ENCODE data around the gene YWHAG. TPM values are rescaled to one million over a fixed set of nuclear protein-coding genes. Genes with fewer than 3 reads are reported as not detected.
A peak's percentile ranks its signal among the peaks of the same experiment; 100 is the strongest.

YWHAG gene
- total and polyA plus RNA-seq, 9 of the 15 experiments (the other 6 are each of a cell fraction or from before 2014, with no cell fraction given), result 30.4 to 246 (median 94.5) TPM

DNA sequence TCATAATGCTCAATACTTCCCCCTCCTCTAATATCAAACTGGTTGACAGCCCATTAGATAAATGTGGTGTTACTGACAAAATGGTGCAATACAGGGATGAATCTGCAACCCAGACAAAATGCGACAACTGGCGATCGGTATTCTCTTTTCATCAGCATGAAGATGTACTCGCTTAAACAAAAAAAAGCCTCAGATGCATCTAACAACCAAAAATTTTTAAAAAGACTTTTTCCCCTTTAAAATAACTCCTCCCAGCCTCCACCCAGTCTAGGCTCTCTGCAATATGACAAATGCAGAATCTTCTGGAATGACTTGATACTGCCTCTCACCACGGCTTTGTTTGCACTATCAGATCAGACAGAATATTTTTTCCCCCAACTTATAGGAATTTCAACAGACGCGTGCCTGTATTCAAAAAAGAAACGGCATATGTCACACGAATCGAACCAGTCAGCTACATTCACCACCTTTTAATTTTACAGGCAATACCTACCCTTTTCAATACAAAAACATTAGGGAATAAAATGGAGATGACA, 1.2 kb downstream of the YWHAG start (continued):
- TF ChIP-seq CEBPB (tag; IDR thresholded peaks at IDR 0.05), result peak; percentile 22; the same call in 1 of the 2 replicates
- no peak for TF ChIP-seq SMAD1 (IDR thresholded peaks at IDR 0.05; ENCODE audit: low read depth, low read length, partially characterized antibody)
- TF ChIP-seq BDP1 (IDR thresholded peaks at IDR 0.05; ENCODE audit: insufficient read depth, insufficient read length), result no peak
- TF ChIP-seq RNF2 (IDR thresholded peaks at IDR 0.05), result no peak
- TF ChIP-seq ZFP1 (CRISPR knock-in tag; IDR thresholded peaks at IDR 0.05), result no peak
- peak; percentile 27; the same call in 1 of the 2 replicates for TF ChIP-seq NFRKB (IDR thresholded peaks at IDR 0.05; ENCODE audit: low read depth)
- peak in 1 of 2 experiments; percentile 11; a peak in 1 of 4 replicates for TF ChIP-seq SIN3A (IDR thresholded peaks at IDR 0.05; ENCODE audit: borderline replicate concordance in 2 of 2, control insufficient read depth in 1 of 2, low read depth in 2 of 2, low read length in 2 of 2)
- TF ChIP-seq HDAC2 (IDR thresholded peaks at IDR 0.05), result no peak; the same call in 1 of the 2 replicates
- TF ChIP-seq, protein P1, sequence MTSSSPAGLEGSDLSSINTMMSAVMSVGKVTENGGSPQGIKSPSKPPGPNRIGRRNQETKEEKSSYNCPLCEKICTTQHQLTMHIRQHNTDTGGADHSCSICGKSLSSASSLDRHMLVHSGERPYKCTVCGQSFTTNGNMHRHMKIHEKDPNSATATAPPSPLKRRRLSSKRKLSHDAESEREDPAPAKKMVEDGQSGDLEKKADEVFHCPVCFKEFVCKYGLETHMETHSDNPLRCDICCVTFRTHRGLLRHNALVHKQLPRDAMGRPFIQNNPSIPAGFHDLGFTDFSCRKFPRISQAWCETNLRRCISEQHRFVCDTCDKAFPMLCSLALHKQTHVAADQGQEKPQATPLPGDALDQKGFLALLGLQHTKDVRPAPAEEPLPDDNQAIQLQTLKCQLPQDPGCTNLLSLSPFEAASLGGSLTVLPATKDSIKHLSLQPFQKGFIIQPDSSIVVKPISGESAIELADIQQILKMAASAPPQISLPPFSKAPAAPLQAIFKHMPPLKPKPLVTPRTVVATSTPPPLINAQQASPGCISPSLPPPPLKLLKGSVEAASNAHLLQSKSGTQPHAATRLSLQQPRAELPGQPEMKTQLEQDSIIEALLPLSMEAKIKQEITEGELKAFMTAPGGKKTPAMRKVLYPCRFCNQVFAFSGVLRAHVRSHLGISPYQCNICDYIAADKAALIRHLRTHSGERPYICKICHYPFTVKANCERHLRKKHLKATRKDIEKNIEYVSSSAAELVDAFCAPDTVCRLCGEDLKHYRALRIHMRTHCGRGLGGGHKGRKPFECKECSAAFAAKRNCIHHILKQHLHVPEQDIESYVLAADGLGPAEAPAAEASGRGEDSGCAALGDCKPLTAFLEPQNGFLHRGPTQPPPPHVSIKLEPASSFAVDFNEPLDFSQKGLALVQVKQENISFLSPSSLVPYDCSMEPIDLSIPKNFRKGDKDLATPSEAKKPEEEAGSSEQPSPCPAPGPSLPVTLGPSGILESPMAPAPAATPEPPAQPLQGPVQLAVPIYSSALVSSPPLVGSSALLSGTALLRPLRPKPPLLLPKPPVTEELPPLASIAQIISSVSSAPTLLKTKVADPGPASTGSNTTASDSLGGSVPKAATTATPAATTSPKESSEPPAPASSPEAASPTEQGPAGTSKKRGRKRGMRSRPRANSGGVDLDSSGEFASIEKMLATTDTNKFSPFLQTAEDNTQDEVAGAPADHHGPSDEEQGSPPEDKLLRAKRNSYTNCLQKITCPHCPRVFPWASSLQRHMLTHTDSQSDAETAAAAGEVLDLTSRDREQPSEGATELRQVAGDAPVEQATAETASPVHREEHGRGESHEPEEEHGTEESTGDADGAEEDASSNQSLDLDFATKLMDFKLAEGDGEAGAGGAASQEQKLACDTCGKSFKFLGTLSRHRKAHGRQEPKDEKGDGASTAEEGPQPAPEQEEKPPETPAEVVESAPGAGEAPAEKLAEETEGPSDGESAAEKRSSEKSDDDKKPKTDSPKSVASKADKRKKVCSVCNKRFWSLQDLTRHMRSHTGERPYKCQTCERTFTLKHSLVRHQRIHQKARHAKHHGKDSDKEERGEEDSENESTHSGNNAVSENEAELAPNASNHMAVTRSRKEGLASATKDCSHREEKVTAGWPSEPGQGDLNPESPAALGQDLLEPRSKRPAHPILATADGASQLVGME (CRISPR knock-in tag; IDR thresholded peaks at IDR 0.05), result no peak
- no peak for TF ChIP-seq ZNF174 (CRISPR knock-in tag; IDR thresholded peaks at IDR 0.05)
- TF ChIP-seq TEAD1 (CRISPR knock-in tag; IDR thresholded peaks at IDR 0.05), result 0 out of 4 replicates have a peak, but pooled peaks of 1 of the 2 experiments have one; percentile 35
- 0 out of 2 replicates have a peak, but pooled peaks have one; percentile 20 for TF ChIP-seq POLR2AphosphoS2 (IDR thresholded peaks at IDR 0.05; ENCODE audit: low read length)
- TF ChIP-seq POLR2B (IDR thresholded peaks at IDR 0.05; ENCODE audit: low read depth, partially characterized antibody), result peak; percentile 33
- TF ChIP-seq, protein P2, sequence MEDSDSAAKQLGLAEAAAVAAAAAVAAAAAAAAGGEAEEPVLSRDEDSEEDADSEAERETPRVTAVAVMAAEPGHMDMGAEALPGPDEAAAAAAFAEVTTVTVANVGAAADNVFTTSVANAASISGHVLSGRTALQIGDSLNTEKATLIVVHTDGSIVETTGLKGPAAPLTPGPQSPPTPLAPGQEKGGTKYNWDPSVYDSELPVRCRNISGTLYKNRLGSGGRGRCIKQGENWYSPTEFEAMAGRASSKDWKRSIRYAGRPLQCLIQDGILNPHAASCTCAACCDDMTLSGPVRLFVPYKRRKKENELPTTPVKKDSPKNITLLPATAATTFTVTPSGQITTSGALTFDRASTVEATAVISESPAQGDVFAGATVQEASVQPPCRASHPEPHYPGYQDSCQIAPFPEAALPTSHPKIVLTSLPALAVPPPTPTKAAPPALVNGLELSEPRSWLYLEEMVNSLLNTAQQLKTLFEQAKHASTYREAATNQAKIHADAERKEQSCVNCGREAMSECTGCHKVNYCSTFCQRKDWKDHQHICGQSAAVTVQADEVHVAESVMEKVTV (CRISPR knock-in tag; IDR thresholded peaks at IDR 0.05), result 0 out of 2 replicates have a peak, but pooled peaks have one; percentile 6
- TF ChIP-seq HNRNPK (IDR thresholded peaks at IDR 0.05; ENCODE audit: low read depth, low read length, poor library complexity, severe bottlenecking), result no peak
